SK-N-SH treated with all-trans-retinoic acid at 6 μM for 48 hours (cell line): ENCODE results near the gene SPATA45.

ENCODE experiments used
- CSRNP3 ChIP-seq: fragments of 250-450 bp; sonication (Bioruptor Pico); IDR thresholded peaks from 2 replicates; pipeline ENCODE4 v1.5.1; 2021; ENCODE audit warnings: mild to moderate bottlenecking, moderate library complexity
- POU6F1 ChIP-seq: fragments of 250-450 bp; sonication (Bioruptor Pico); IDR thresholded peaks from 2 replicates; pipeline ENCODE4 v1.8.0; 2021; ENCODE audit warnings: low read depth, mild to moderate bottlenecking, moderate library complexity, borderline replicate concordance
- PPARA ChIP-seq: fragments of 250-450 bp; sonication (Bioruptor Pico); IDR thresholded peaks from 2 replicates; pipeline ENCODE4 v1.5.0; 2020; ENCODE audit warnings: mild to moderate bottlenecking, borderline replicate concordance
- ZFP3 ChIP-seq: fragments of 250-450 bp; sonication (Bioruptor Pico); IDR thresholded peaks from 2 replicates; pipeline ENCODE4 v1.5.0; 2020; ENCODE audit warnings: mild to moderate bottlenecking, moderate library complexity

DNA sequence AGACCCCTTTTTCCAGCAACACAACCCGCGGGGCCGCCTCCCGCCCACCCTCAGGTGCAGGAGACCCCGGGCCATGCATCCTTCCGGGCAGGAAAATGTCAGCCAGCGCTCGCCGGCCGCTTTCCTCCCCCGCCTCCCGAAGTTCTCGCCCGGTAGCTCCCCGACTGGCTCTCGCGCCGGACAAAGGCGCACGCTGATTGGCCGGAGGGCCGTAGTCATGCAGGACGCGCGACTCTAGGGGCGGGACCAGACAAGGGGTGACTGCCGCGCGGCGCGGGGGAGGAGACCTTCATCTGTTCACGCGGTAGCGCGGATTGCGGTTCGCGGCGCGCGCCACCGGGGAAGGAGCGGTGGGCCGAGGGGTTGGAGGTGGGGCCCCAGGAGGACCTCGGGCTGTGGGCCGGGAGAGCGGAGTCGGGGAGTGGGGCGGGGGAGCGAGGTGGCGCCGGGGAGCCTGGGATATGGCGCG lies 10.6 kb upstream of the SPATA45 start, which contains the start of gene FLVCR1:
- TF ChIP-seq CSRNP3 (CRISPR knock-in tag) (no peak), POU6F1 (CRISPR knock-in tag) (no peak; the same call in 1 of the 2 replicates), ZFP3 (CRISPR knock-in tag) (no peak), PPARA (CRISPR knock-in tag) (no peak)
